Measurements from ENCODE around the gene C16orf54. TPM values are rescaled to one million over a fixed set of nuclear protein-coding genes. Genes with fewer than 3 reads are reported as not detected.

C16orf54 gene
- total RNA-seq, 1 experiment from 2014 or later: 0.15 TPM

- no peak for TF ChIP-seq ZBTB33 (IDR thresholded peaks at IDR 0.05; ENCODE audit: extremely low read depth, insufficient replicate concordance, low read length)
- no peaks in the 10 kb centered on the region for H3K36me3 ChIP-seq (ENCODE audit: control insufficient read depth in 1 of 2, insufficient read depth in 2 of 2, low read length in 2 of 2)
- no peaks in the 10 kb centered on the region for H3K4me1 ChIP-seq (ENCODE audit: control insufficient read depth in 1 of 2, insufficient read depth in 2 of 2, low read length in 2 of 2)
- POLR2A ChIA-PET: no interaction called here
- no peak overlapping the region for H2AFZ ChIP-seq (ENCODE audit: low read depth, low read length, poor library complexity, severe bottlenecking)
- BruUV-seq (replicated peaks): no TSS peak
- intact Hi-C loops (cut with micrococcal nuclease): no loop called here
- no peak for ATAC-seq
- H3K9me3 ChIP-seq (ENCODE audit: control insufficient read depth in 1 of 2, insufficient read depth in 1 of 2, low read depth in 1 of 2, low read length in 2 of 2): no peaks in the 10 kb centered on the region
- DNase-seq (ENCODE audit: low read depth, low spot score): no peak
- H4K20me1 ChIP-seq (ENCODE audit: insufficient read depth): no peaks in the 10 kb centered on the region
- no peak overlapping the region for H3K4me3 ChIP-seq (replicated peaks in 1 of 2; ENCODE audit: low read depth in 1 of 2, low read length in 2 of 2)
- CTCF ChIA-PET: no interaction called here
- no peaks in the 10 kb centered on the region for H3K27me3 ChIP-seq (ENCODE audit: insufficient read depth, low read length)
- H3K79me2 ChIP-seq (ENCODE audit: insufficient read depth, low read length): no peaks in the 10 kb centered on the region
- H3K9ac ChIP-seq (ENCODE audit: low read length): no peak overlapping the region
- no peaks in the 10 kb centered on the region for H3K9me2 ChIP-seq (ENCODE audit: insufficient read depth)
- H3K27ac ChIP-seq (ENCODE audit: low read depth, low read length): no peak overlapping the region
- no peak overlapping the region for H3K4me2 ChIP-seq (ENCODE audit: low read length)
- RAD21 ChIA-PET (ENCODE audit: low non-redundant PET in 1 of 2, low total read pairs in 2 of 2, uncharacterized antibody in 2 of 2, unreplicated experiment in 2 of 2): no interaction called here
Observed at GRCh38 chr16:29743475-29743826, 2.3 kb downstream of the C16orf54 start.

- TF ChIP-seq MAX (IDR thresholded peaks at IDR 0.05): no peak
- no peak for TF ChIP-seq YY1 (IDR thresholded peaks at IDR 0.05; ENCODE audit: extremely low read depth, insufficient replicate concordance, low read depth, low read length)
- TF ChIP-seq SIN3A (IDR thresholded peaks at IDR 0.05; ENCODE audit: low read depth): no peak
- TF ChIP-seq ZBTB33 (IDR thresholded peaks at IDR 0.05; ENCODE audit: extremely low read depth, insufficient replicate concordance, low read length): no peak
- no peak for TF ChIP-seq CBX3 (IDR thresholded peaks at IDR 0.05; ENCODE audit: low read depth)
- TF ChIP-seq ZFX (IDR thresholded peaks at IDR 0.05): no peak
- no peak for TF ChIP-seq FOSL1 (IDR thresholded peaks at IDR 0.05; ENCODE audit: low read depth)
- TF ChIP-seq ATF3 (IDR thresholded peaks at IDR 0.05): no peak
- no peak for TF ChIP-seq CTCF (IDR thresholded peaks at IDR 0.05 in 2 of 3, conservative IDR thresholded peaks at IDR 0.05 in 1 of 3; ENCODE audit: borderline replicate concordance in 1 of 3, insufficient read depth in 1 of 3, low read depth in 2 of 3, low read length in 2 of 3)
- TF ChIP-seq JUND (IDR thresholded peaks at IDR 0.05): no peak
- no peak for TF ChIP-seq ZNF274 (IDR thresholded peaks at IDR 0.05; ENCODE audit: low read depth, low read length)
- no peaks in the 10 kb centered on the region for H3K9me3 ChIP-seq (ENCODE audit: control insufficient read depth in 1 of 2, insufficient read depth in 1 of 2, low read depth in 1 of 2, low read length in 2 of 2)
- DNase-seq (ENCODE audit: low read depth, low spot score): no peak
- H4K20me1 ChIP-seq (ENCODE audit: insufficient read depth): no peaks in the 10 kb centered on the region
- no TSS peak for BruUV-seq (replicated peaks)
- H3K27me3 ChIP-seq (ENCODE audit: insufficient read depth, low read length): no peaks in the 10 kb centered on the region
- H3K27ac ChIP-seq (ENCODE audit: low read depth, low read length): no peak overlapping the region
- intact Hi-C loops (cut with micrococcal nuclease): no loop called here
- RAD21 ChIA-PET (ENCODE audit: low non-redundant PET in 1 of 2, low total read pairs in 2 of 2, uncharacterized antibody in 2 of 2, unreplicated experiment in 2 of 2): no interaction called here
- ATAC-seq: no peak
- no peaks in the 10 kb centered on the region for H3K79me2 ChIP-seq (ENCODE audit: insufficient read depth, low read length)
- no peaks in the 10 kb centered on the region for H3K9me2 ChIP-seq (ENCODE audit: insufficient read depth)
- no peak overlapping the region for H3K4me2 ChIP-seq (ENCODE audit: low read length)
- CTCF ChIA-PET: no interaction called here
- H3K4me1 ChIP-seq (ENCODE audit: control insufficient read depth in 1 of 2, insufficient read depth in 2 of 2, low read length in 2 of 2): no peaks in the 10 kb centered on the region
- H2AFZ ChIP-seq (ENCODE audit: low read depth, low read length, poor library complexity, severe bottlenecking): no peak overlapping the region
- POLR2A ChIA-PET: no interaction called here
- H3K36me3 ChIP-seq (ENCODE audit: control insufficient read depth in 1 of 2, insufficient read depth in 2 of 2, low read length in 2 of 2): no peaks in the 10 kb centered on the region
- no peak overlapping the region for H3K4me3 ChIP-seq (replicated peaks in 1 of 2; ENCODE audit: low read depth in 1 of 2, low read length in 2 of 2)
- H3K9ac ChIP-seq (ENCODE audit: low read length): no peak overlapping the region
Observed at GRCh38 chr16:29742683-29743275, 3.0 kb downstream of the C16orf54 start.
